ENCODE results near the gene C16orf46.
A peak's percentile ranks its signal among the peaks of the same experiment; 100 is the strongest.
"Not testable (repeated sequence)": the region's sequence is repeated elsewhere in the genome, so short reads cannot be mapped to it uniquely, and the experiment has no call there.

C16orf46 gene

GRCh38 chr16:81077076-81077940 lies at the start of gene C16orf46:
Gene C16orf46, minus strand, starts transcription at chr16:81077238. Its CDS starts 13,283 bp downstream, at chr16:81063955.
- peak; percentile 96 for DNase-seq

GRCh38 chr16:81123092-81123852 lies 46.2 kb upstream of the C16orf46 start:
- no peak for DNase-seq

GRCh38 chr16:81121474-81121990 lies 44.5 kb upstream of the C16orf46 start:
- no peak for DNase-seq

GRCh38 chr16:81117436-81117835 lies 40.4 kb upstream of the C16orf46 start:
- DNase-seq: no peak

- DNase-seq: no peak
Measured at GRCh38 chr16:81116285-81116684, 39.2 kb upstream of the C16orf46 start.

GRCh38 chr16:81112453-81112852 lies 35.4 kb upstream of the C16orf46 start:
- DNase-seq: no peak

GRCh38 chr16:81109274-81109673 lies 32.2 kb upstream of the C16orf46 start:
- not testable (repeated sequence) for DNase-seq

GRCh38 chr16:81107511-81107910 lies 30.5 kb upstream of the C16orf46 start:
- DNase-seq: no peak

- DNase-seq: no peak
Measured at GRCh38 chr16:81106826-81107503, 29.9 kb upstream of the C16orf46 start.

- no peak for DNase-seq
Measured at GRCh38 chr16:81105946-81106345, 28.9 kb upstream of the C16orf46 start.

- no peak for DNase-seq
Measured at GRCh38 chr16:81101702-81102101, 24.7 kb upstream of the C16orf46 start.

GRCh38 chr16:81099958-81100357 lies 22.9 kb upstream of the C16orf46 start:
- DNase-seq: no peak

- DNase-seq: no peak
Measured at GRCh38 chr16:81097230-81097629, 20.2 kb upstream of the C16orf46 start.

- no peak for DNase-seq
Measured at GRCh38 chr16:81096715-81097208, 19.7 kb upstream of the C16orf46 start.

- DNase-seq: peak; percentile 98
Measured at GRCh38 chr16:81095953-81096714, 19.1 kb upstream of the C16orf46 start, which contains the start of gene GCSH. Gene GCSH, minus strand, starts transcription at chr16:81096395. Its CDS starts 117 bp downstream, at chr16:81096278.

GRCh38 chr16:81095653-81095952 lies 18.6 kb upstream of the C16orf46 start:
- DNase-seq: no peak

GRCh38 chr16:81094771-81095251 lies 17.8 kb upstream of the C16orf46 start:
- DNase-seq: no peak

- no peak for DNase-seq
Measured at GRCh38 chr16:81088836-81089235, 11.8 kb upstream of the C16orf46 start.

- DNase-seq: no peak
Measured at GRCh38 chr16:81081014-81081413, 4.0 kb upstream of the C16orf46 start.

- DNase-seq: no peak
Measured at GRCh38 chr16:81080233-81080632, 3.2 kb upstream of the C16orf46 start.

- DNase-seq: peak; percentile 88
Measured at GRCh38 chr16:81076566-81077075, 417 bp downstream of the C16orf46 start.

Data from hematopoietic multipotent progenitor cell treated with erythropoietin and hydrocortisone succinate and interleukin-3 and kit ligand, for 8 days (in vitro differentiated cells).